Caco-2 (cell line): ENCODE results near the gene PPP1R37. TPM values are rescaled to one million over a fixed set of nuclear protein-coding genes. Genes with fewer than 3 reads are reported as not detected.
A peak's percentile ranks its signal among the peaks of the same experiment; 100 is the strongest.

Experiments
- BruUV-seq: library from RNA; stranded (reverse); fragments of 400-500 nt; replicated peaks from 2 replicates; lab custom pipeline; 2021; lab: Mats Ljungman, UMichigan
- CTCF ChIA-PET: fragments of 300-600 bp; sonication (Branson Sonifier 250); formaldehyde crosslinking; loops from one replicate; lab custom pipeline; 2022; ENCODE audit warnings: antibody characterized with exemption; lab: Charles Lee
- POLR2A ChIA-PET: fragments of 300-600 bp; sonication (Branson Sonifier 250); formaldehyde crosslinking; loops from one replicate; lab custom pipeline; 2022; ENCODE audit warnings: antibody characterized with exemption; lab: Charles Lee
- DNase-seq, 2 experiments: peaks; one replicate each; pipeline versions ENCODE4 v3.0.0 to v3.0.0-alpha.2; 2020 to 2022
- H3K27me3 ChIP-seq: replicated peaks from 2 replicates; pipeline ENCODE4 v1.6.0; 2011; ENCODE audit warnings: low read length; ENCODE audit not compliant: control insufficient read depth, insufficient read depth
- H3K36me3 ChIP-seq: 2 replicates; pipeline ENCODE4 v1.5.1; 2011; ENCODE audit warnings: low read length; ENCODE audit not compliant: control insufficient read depth, insufficient read depth
- H3K4me1 ChIP-seq: fragments of 250-450 bp; sonication (Bioruptor Pico); 2 replicates; pipeline ENCODE4 v1.5.1; 2020; ENCODE audit warnings: mild to moderate bottlenecking
- H3K4me3 ChIP-seq: 2 replicates; pipeline ENCODE4 v1.5.1; 2011; ENCODE audit warnings: low read depth, mild to moderate bottlenecking, control low read depth, low read length
- H3K9me3 ChIP-seq: fragments of 250-450 bp; sonication (Bioruptor Pico); 2 replicates; pipeline ENCODE4 v1.5.1; 2020; ENCODE audit warnings: mild to moderate bottlenecking, moderate library complexity
- H3K27ac Mint-ChIP-seq: one replicate; pipeline ENCODE4 v1.8.0; 2022; ENCODE audit warnings: mixed read lengths; ENCODE audit not compliant: unreplicated experiment
- H3K27me3 Mint-ChIP-seq: one replicate; pipeline ENCODE4 v1.8.0; 2022; ENCODE audit warnings: mixed read lengths; ENCODE audit not compliant: insufficient read depth, unreplicated experiment
- H3K36me3 Mint-ChIP-seq: one replicate; pipeline ENCODE4 v1.8.0; 2022; ENCODE audit warnings: mild to moderate bottlenecking, mixed read lengths; ENCODE audit not compliant: insufficient read depth, unreplicated experiment
- H3K4me1 Mint-ChIP-seq: one replicate; pipeline ENCODE4 v1.8.0; 2022; ENCODE audit warnings: low read depth, mixed read lengths; ENCODE audit not compliant: unreplicated experiment
- H3K4me3 Mint-ChIP-seq: one replicate; pipeline ENCODE4 v1.8.0; 2022; ENCODE audit warnings: mild to moderate bottlenecking, moderate library complexity, mixed read lengths; ENCODE audit not compliant: unreplicated experiment
- H3K9me3 Mint-ChIP-seq: one replicate; pipeline ENCODE4 v1.8.0; 2022; ENCODE audit warnings: mixed read lengths; ENCODE audit not compliant: unreplicated experiment
- CTCF ChIP-seq, 2 experiments: fragments of 200-600 bp in 1 of 2; IDR thresholded peaks; 1 replicate in 1 of 2; 2 replicates in 1 of 2; pipeline versions ENCODE4 v1.5.1 to v1.8.0; 2011 to 2022; ENCODE audit warnings: antibody characterized with exemption in 1 of 2, control low read depth in 1 of 2, inconsistent platforms in 1 of 2, low read depth in 1 of 2, low read length in 1 of 2, mild to moderate bottlenecking in 1 of 2, moderate library complexity in 1 of 2; ENCODE audit not compliant: insufficient read depth in 1 of 2, severe bottlenecking in 1 of 2, unreplicated experiment in 1 of 2
- intact Hi-C: fragments of 100-400 bp; cut with micrococcal nuclease; formaldehyde crosslinking; loops from one replicate; pipeline ENCODE4 v1.10.0; 2022; ENCODE audit not compliant: unreplicated experiment
- total RNA-seq: library from RNA; stranded (reverse); gene quantifications from 2 replicates; pipeline ENCODE4 v1.2.3, GENCODE V29; 2022

PPP1R37 gene
- total RNA-seq, 1 experiment from 2014 or later, result 42.1 TPM

- peaks cover under 1% of the 10 kb centered on the region; the same call in 1 of the 2 replicates for H3K36me3 ChIP-seq
- H3K4me1 ChIP-seq, result peaks cover 19% of the 10 kb centered on the region
- H3K9me3 ChIP-seq, result no peaks in the 10 kb centered on the region
- Mint-ChIP-seq H3K4me3 (no peak overlapping the region), H3K27me3 (no peaks in the 10 kb centered on the region), H3K27ac (no peak overlapping the region), H3K4me1 (peaks cover 23% of the 10 kb centered on the region), H3K36me3 (peaks cover 39% of the 10 kb centered on the region), H3K9me3 (no peaks in the 10 kb centered on the region)
- ChIA-PET CTCF (interaction anchor here (0.6 to 1.1 kb wide), 5 partner anchors 9 to 176 kb away, joined by 3 to 12 read pairs (median 4); partner anchors contain the start of genes BLOC1S3 and TRAPPC6A), POLR2A (no interaction called here)
- intact Hi-C loops, result loop anchor here (5.0 kb wide), 1 partner anchor 85 kb away; the partner anchor contains the start of gene EXOC3L2
- no peak for DNase-seq
- H3K27me3 ChIP-seq, result no peaks in the 10 kb centered on the region
- no peak for TF ChIP-seq CTCF (IDR thresholded peaks at IDR 0.05; ENCODE audit: insufficient read depth in 1 of 2, low read depth in 1 of 2, low read length in 1 of 2, severe bottlenecking in 1 of 2, unreplicated experiment in 1 of 2)
- no peak overlapping the region for H3K4me3 ChIP-seq
- BruUV-seq, result no TSS peak
These were observed 69.7 kb downstream of the PPP1R37 start for GRCh38 chr19:45162608-45163143.

- POLR2A ChIA-PET, result no interaction called here
- no peak overlapping the region for H3K27ac Mint-ChIP-seq
- no peak for DNase-seq
- no peaks in the 10 kb centered on the region for H3K9me3 ChIP-seq
- no peak for TF ChIP-seq CTCF (IDR thresholded peaks at IDR 0.05; ENCODE audit: insufficient read depth in 1 of 2, low read depth in 1 of 2, low read length in 1 of 2, severe bottlenecking in 1 of 2, unreplicated experiment in 1 of 2)
- peaks cover 1% of the 10 kb centered on the region; the same call in 1 of the 2 replicates for H3K36me3 ChIP-seq
- CTCF ChIA-PET, result interaction anchor here (0.8 to 1.1 kb wide), 2 partner anchors 9 to 85 kb away, joined by 3 to 5 read pairs; no protein-coding TSS in a partner anchor
- no peaks in the 10 kb centered on the region for H3K27me3 ChIP-seq
- H3K4me1 Mint-ChIP-seq, result peaks cover 23% of the 10 kb centered on the region
- H3K4me1 ChIP-seq, result peaks cover 19% of the 10 kb centered on the region
- no peaks in the 10 kb centered on the region for H3K9me3 Mint-ChIP-seq
- no peak overlapping the region for H3K4me3 Mint-ChIP-seq
- BruUV-seq, result no TSS peak
- H3K36me3 Mint-ChIP-seq, result peaks cover 38% of the 10 kb centered on the region
- H3K4me3 ChIP-seq, result no peak overlapping the region
- intact Hi-C loops, result loop anchor here (5.0 kb wide), 1 partner anchor 84 kb away; the partner anchor contains the start of gene EXOC3L2
- H3K27me3 Mint-ChIP-seq, result no peaks in the 10 kb centered on the region
These were observed 70.2 kb downstream of the PPP1R37 start for GRCh38 chr19:45163156-45163555.

GRCh38 chr19:45163751-45164460 is 70.9 kb downstream of the PPP1R37 start:
- Histone ChIP-seq H3K9me3 (no peaks in the 10 kb centered on the region), H3K4me1 (peaks cover 19% of the 10 kb centered on the region), H3K4me3 (no peak overlapping the region), H3K36me3 (peaks cover 1% of the 10 kb centered on the region; the same call in 1 of the 2 replicates), H3K27me3 (no peaks in the 10 kb centered on the region)
- H3K9me3 Mint-ChIP-seq, result no peaks in the 10 kb centered on the region
- POLR2A ChIA-PET, result no interaction called here
- intact Hi-C loops, result loop anchor here (5.0 kb wide), 1 partner anchor 83 kb away; the partner anchor contains the start of gene EXOC3L2
- H3K4me1 Mint-ChIP-seq, result peaks cover 23% of the 10 kb centered on the region
- CTCF ChIA-PET, result interaction anchor here (0.5 to 1.1 kb wide), 4 partner anchors 9 to 35 kb away, joined by 3 to 7 read pairs (median 4); partner anchors contain the start of gene BLOC1S3
- H3K27ac Mint-ChIP-seq, result peak overlapping the region; percentile 31
- H3K4me3 Mint-ChIP-seq, result no peak overlapping the region
- no peaks in the 10 kb centered on the region for H3K27me3 Mint-ChIP-seq
- DNase-seq, result no peak
- peaks cover 31% of the 10 kb centered on the region for H3K36me3 Mint-ChIP-seq
- BruUV-seq, result no TSS peak
- no peak for TF ChIP-seq CTCF (IDR thresholded peaks at IDR 0.05; ENCODE audit: insufficient read depth in 1 of 2, low read depth in 1 of 2, low read length in 1 of 2, severe bottlenecking in 1 of 2, unreplicated experiment in 1 of 2)
